ENCODE measurements around the gene LRRC49. TPM values are rescaled to one million over a fixed set of nuclear protein-coding genes. Genes with fewer than 3 reads are reported as not detected.
A peak's percentile ranks its signal among the peaks of the same experiment; 100 is the strongest.

The LRRC49 gene
- total RNA-seq, 4 donors from 2014 or later: 2.7 to 6.0 (median 4.4) TPM; not detected in 1

GRCh38 chr15:70875001-70875782, 17.4 kb upstream of the LRRC49 start:
- TF ChIP-seq POLR2A (IDR thresholded peaks at IDR 0.05) (no peak), CTCF (IDR thresholded peaks at IDR 0.05) (peak in 3 of 6 experiments; percentile 23 to 32 (median 25))

GRCh38 chr15:70876011-70876410, 16.6 kb upstream of the LRRC49 start:
- Histone ChIP-seq H3K27ac (no peak overlapping the region), H3K36me3 (no peaks in the 10 kb centered on the region), H3K4me3 (no peak overlapping the region), H3K9me3 (no peaks in the 10 kb centered on the region), H3K27me3 (no peaks in the 10 kb centered on the region), H3K4me1 (no peaks in the 10 kb centered on the region)
- no peak for DNase-seq
- TF ChIP-seq CTCF (IDR thresholded peaks at IDR 0.05): no peak
- no peak for TF ChIP-seq POLR2A (IDR thresholded peaks at IDR 0.05)

More at GRCh38 chr15:70875001-70875782, 17.4 kb upstream of the LRRC49 start:
- Histone ChIP-seq H3K36me3 (no peaks in the 10 kb centered on the region), H3K4me3 (no peak overlapping the region), H3K4me1 (peaks cover 0 to 5% (median 0%) of the 10 kb centered on the region in 4 donors), H3K9me3 (no peaks in the 10 kb centered on the region), H3K27ac (no peak overlapping the region), H3K27me3 (no peaks in the 10 kb centered on the region)
- no peak for DNase-seq

GRCh38 chr15:70876683-70877082, 15.9 kb upstream of the LRRC49 start:
- Histone ChIP-seq H3K27me3 (no peaks in the 10 kb centered on the region), H3K9me3 (no peaks in the 10 kb centered on the region), H3K27ac (no peak overlapping the region), H3K4me1 (no peaks in the 10 kb centered on the region), H3K4me3 (no peak overlapping the region), H3K36me3 (no peaks in the 10 kb centered on the region)
- TF ChIP-seq CTCF (IDR thresholded peaks at IDR 0.05): no peak
- TF ChIP-seq POLR2A (IDR thresholded peaks at IDR 0.05): no peak
- no peak for DNase-seq

GRCh38 chr15:70879401-70879800, 13.2 kb upstream of the LRRC49 start:
- Histone ChIP-seq H3K27me3 (no peaks in the 10 kb centered on the region), H3K4me3 (no peak overlapping the region), H3K4me1 (no peaks in the 10 kb centered on the region), H3K27ac (no peak overlapping the region), H3K36me3 (no peaks in the 10 kb centered on the region), H3K9me3 (no peaks in the 10 kb centered on the region)
- DNase-seq: no peak
- no peak for TF ChIP-seq CTCF (IDR thresholded peaks at IDR 0.05)
- no peak for TF ChIP-seq POLR2A (IDR thresholded peaks at IDR 0.05)

GRCh38 chr15:70880781-70881180, 11.8 kb upstream of the LRRC49 start:
- Histone ChIP-seq H3K36me3 (no peaks in the 10 kb centered on the region), H3K4me1 (no peaks in the 10 kb centered on the region), H3K27ac (no peak overlapping the region), H3K4me3 (no peak overlapping the region), H3K9me3 (no peaks in the 10 kb centered on the region), H3K27me3 (no peaks in the 10 kb centered on the region)
- no peak for DNase-seq
- TF ChIP-seq POLR2A (IDR thresholded peaks at IDR 0.05): no peak
- no peak for TF ChIP-seq CTCF (IDR thresholded peaks at IDR 0.05)

Measured in Peyer's patch (tissue), 4 donors.